ENCODE measurements around the gene GRAMD1A.
"Not testable (repeated sequence)": the region's sequence is repeated elsewhere in the genome, so short reads cannot be mapped to it uniquely, and the experiment has no call there.

Gene GRAMD1A

GRCh38 chr19:35049456-35049855 is 49.3 kb downstream of the GRAMD1A start:
- no peak for TF ChIP-seq ZNF274 (IDR thresholded peaks at IDR 0.05; ENCODE audit: low read depth, low read length)
- no peak overlapping the region for H3K4me3 ChIP-seq (ENCODE audit: low read length)

- H3K4me3 ChIP-seq (ENCODE audit: low read length): not testable (repeated sequence)
Measured at GRCh38 chr19:35050662-35051061, 50.5 kb downstream of the GRAMD1A start.

DNA sequence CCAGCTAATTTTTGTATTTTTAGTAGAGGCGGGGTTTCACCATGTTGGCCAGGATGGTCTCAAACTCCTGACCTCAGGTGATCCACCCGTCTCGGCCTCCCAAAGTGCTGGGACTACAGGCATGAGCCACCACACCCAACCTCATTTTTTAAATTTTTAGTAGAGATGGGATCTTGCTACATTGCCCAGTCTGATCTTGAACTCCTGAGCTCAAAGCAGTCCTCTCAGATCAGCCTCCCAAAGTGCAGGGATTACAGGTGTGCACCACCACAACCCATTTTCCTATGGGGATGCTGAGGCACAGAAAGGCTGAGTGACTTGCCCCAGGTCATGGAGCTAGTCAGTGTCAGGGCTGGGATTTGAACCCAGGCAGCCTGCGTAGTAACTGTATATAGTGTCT is 51.1 kb downstream of the GRAMD1A start:
- not testable (repeated sequence) for H3K4me3 ChIP-seq (ENCODE audit: low read length)

DNA sequence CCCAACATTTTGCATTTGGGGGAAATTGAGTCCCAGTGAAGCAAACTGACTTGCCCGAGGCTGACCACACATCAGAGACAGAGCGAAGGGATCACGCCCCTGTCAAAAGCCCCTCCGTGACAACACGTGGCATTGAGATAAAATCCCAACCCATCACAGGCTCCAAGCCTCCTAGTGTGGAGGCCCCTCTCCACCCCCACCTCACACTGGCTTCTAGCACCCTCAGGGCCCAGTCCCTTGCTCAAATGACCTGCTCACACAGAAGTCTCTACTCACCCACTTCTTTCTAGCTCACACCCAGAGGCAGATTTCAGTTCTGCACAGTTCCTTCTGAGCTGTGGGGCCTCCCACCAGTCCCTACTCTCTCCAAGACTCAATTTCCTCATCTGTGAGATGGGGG is 51.7 kb downstream of the GRAMD1A start:
- TF ChIP-seq ZNF274 (IDR thresholded peaks at IDR 0.05; ENCODE audit: low read depth, low read length): no peak
- H3K4me3 ChIP-seq (ENCODE audit: low read length): no peak overlapping the region

DNA sequence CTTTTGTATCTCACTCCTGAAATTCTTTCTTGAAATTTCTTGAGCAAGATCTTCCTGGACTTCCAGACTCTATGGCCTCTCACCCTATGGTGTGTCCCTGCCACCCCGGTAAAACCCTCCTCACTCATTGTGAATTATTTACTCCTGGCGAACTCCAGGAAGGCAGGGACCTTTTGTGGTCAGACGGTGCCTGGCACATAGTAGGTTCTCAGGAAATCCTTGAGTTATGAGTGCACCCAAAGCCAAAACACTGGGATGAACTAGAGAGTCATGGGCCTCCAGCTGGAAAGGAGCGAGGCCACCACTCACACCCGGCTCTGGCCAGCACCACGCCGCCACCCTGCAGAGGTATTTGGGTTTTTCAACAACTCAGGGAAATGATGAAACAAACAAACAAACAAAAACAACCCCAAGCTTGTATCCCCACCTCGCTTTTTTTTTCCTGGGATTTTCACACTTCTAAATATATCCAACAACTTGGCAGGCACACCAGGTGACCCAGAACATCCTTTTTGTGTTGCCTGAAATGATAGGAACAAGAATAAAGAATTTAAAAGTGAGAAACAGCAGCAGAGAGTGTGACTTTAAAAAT is 52.6 kb downstream of the GRAMD1A start:
- TF ChIP-seq ZNF274 (IDR thresholded peaks at IDR 0.05; ENCODE audit: low read depth, low read length): no peak
- H3K4me3 ChIP-seq (ENCODE audit: low read length): no peak overlapping the region

- H3K4me3 ChIP-seq (ENCODE audit: low read length): no peak overlapping the region
- TF ChIP-seq ZNF274 (IDR thresholded peaks at IDR 0.05; ENCODE audit: low read depth, low read length): no peak
Measured at GRCh38 chr19:35053667-35054293, 53.7 kb downstream of the GRAMD1A start.

- no peak for TF ChIP-seq ZNF274 (IDR thresholded peaks at IDR 0.05; ENCODE audit: low read depth, low read length)
- H3K4me3 ChIP-seq (ENCODE audit: low read length): no peak overlapping the region
Measured at GRCh38 chr19:35054626-35055025, 54.5 kb downstream of the GRAMD1A start.

DNA sequence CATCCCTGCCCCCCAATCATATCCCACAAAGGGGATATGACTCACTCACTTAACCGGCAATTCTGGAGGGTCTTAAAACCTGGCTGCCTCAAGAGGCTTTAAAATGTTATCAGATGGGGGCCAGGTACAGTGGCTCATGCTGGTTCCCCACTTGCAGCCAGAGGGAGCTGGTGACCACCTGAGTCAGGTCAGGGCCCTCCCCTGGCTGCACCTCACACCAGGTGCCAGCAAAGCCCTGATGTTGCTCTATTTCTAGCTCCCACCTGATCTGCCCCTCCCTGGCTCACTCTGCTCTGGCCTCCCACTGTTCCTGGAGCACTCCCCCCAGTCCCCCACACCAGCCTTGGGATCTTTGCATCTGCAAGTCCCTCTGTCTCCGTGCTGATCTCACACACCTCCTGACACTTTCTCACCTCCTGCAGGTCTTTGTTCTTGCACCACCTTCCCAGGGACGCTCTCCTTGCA is 55.6 kb downstream of the GRAMD1A start:
- no peak overlapping the region for H3K4me3 ChIP-seq (ENCODE audit: low read length)
- TF ChIP-seq ZNF274 (IDR thresholded peaks at IDR 0.05; ENCODE audit: low read depth, low read length): no peak

DNA sequence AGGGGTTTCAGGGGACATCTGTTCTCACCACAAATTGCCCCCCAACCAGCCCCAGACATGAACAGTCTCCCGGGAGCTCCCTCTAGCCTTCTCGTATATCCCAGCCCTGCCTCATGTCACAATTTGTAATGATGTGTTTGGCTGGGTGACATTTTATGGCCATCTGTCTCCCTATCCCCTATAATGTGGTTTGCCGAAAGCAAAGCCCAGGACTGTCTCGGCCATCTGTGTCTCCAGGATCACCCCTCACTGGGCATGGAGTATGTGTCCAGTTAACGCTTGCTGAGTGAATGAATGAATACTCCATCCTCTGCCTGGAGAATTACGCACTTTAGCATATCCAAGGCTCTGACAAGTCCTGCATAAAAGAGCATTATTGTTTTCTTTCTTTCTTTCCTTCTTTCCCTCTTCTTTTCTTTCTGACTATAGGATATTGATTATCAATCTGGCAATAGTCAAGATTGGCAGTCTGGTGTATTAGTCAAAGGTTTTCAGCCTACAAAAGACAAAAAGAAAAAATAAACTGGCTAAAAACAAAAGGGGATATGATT is 56.5 kb downstream of the GRAMD1A start:
- no peak for TF ChIP-seq ZNF274 (IDR thresholded peaks at IDR 0.05; ENCODE audit: low read depth, low read length)
- H3K4me3 ChIP-seq (ENCODE audit: low read length): no peak overlapping the region

DNA sequence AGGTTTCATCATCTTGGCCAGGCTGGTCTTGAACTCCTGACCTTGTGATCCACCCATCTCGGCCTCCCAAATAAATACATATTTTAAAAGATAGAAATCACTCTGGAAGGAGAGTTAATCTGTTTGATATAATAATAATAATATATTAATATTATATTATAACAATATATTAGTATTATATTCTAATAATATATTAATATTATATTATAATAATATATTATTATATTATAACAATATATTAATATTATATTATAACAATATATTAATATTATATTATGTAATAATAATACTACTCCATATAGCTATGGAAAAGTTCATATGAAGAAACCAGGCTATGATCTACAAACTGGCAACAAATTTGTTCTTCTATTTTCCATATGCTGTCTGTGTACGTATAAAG is 58.2 kb downstream of the GRAMD1A start:
- no peak for TF ChIP-seq ZNF274 (IDR thresholded peaks at IDR 0.05; ENCODE audit: low read depth, low read length)
- H3K4me3 ChIP-seq (ENCODE audit: low read length): no peak overlapping the region

GRCh38 chr19:35059006-35059798 is 59.1 kb downstream of the GRAMD1A start:
- TF ChIP-seq ZNF274 (IDR thresholded peaks at IDR 0.05; ENCODE audit: low read depth, low read length): no peak
- no peak overlapping the region for H3K4me3 ChIP-seq (ENCODE audit: low read length)

- H3K4me3 ChIP-seq (ENCODE audit: low read length): no peak overlapping the region
- no peak for TF ChIP-seq ZNF274 (IDR thresholded peaks at IDR 0.05; ENCODE audit: low read depth, low read length)
Measured at GRCh38 chr19:35059799-35060091, 59.6 kb downstream of the GRAMD1A start.

GRCh38 chr19:35060160-35060855 is 60.2 kb downstream of the GRAMD1A start:
- no peak for TF ChIP-seq ZNF274 (IDR thresholded peaks at IDR 0.05; ENCODE audit: low read depth, low read length)
- H3K4me3 ChIP-seq (ENCODE audit: low read length): no peak overlapping the region

DNA sequence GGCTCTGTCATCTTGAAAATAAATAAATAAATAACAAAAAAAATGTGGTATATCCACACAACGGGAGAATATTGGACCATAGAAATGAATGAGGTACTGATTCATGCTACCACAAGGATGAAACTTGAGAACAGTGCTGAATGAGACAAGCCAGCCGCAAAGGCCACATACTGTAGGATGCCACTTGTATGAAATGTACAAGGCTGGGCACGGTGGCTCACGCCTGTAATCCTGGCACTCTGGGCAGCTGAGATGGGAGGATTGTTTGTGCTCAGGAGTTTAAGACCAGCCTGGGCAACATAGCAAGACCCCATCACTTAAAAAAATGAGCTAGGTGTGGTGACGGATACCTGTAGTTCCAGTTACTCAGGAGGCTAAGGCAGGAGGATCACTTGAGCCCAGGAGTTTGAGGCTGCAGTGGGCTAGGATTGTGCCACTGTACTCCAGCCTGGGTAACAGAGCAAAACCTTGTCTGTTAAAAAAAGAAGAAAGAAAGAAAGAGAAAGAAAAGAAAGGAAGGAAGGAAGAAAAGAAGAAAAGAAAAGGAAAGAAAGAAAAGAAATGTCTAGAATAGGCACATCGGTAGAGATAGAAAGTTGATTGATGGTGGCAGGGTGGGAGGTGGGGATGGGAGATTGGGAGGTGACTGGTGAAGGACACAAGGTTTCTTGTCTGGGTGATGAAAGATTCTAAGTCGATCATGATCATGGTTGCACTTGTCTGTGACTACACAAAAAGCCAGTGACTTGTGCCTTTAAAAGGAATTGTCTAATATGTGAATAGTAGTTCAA is 61.7 kb downstream of the GRAMD1A start:
- no peak for TF ChIP-seq ZNF274 (IDR thresholded peaks at IDR 0.05; ENCODE audit: low read depth, low read length)
- no peak overlapping the region for H3K4me3 ChIP-seq (ENCODE audit: low read length)

Measured in GM08714 (cell line).